Esophagus squamous epithelium (tissue), 4 donors: ENCODE results near the gene FHL2.

Experiments used
- POLR2A ChIP-seq, 4 donors: fragments of 450-650 bp; IDR thresholded peaks; one replicate each; pipeline ENCODE4 v1.6.1; 2017; ENCODE audit warnings: antibody characterized with exemption in 4 of 4, mild to moderate bottlenecking in 4 of 4, moderate library complexity in 3 of 4
- TF ChIP-seq, protein P1 (sequence below), 6 experiments: fragments of 450-650 bp in 4 of 6; fragments of 200-600 bp in 2 of 6; sonication (generic) in 2 of 6; IDR thresholded peaks; one replicate each; pipeline ENCODE4 v1.5.1; 2016 to 2019; ENCODE audit warnings: antibody characterized with exemption in 6 of 6, mild to moderate bottlenecking in 4 of 6, moderate library complexity in 4 of 6

DNA sequence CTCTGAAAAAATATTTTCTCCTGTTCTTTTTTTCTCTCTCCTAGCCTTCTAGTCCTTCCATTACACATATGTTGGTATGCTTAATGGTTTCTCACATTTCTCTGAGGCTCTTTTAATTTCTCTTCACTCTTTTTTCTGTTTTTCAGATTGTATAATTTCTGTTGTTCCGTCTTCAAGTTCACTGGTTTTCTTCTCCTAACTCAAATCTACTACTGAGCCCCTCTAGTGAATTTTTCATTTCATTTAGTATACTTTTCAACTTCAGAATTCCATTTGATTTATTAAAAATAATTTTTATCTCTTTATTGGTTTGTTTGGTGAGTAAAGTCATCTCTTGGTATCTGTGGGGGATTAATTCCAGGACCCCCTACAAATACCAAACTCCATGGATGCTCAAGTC is 41.7 kb downstream of the FHL2 start:
- TF ChIP-seq, protein P1, sequence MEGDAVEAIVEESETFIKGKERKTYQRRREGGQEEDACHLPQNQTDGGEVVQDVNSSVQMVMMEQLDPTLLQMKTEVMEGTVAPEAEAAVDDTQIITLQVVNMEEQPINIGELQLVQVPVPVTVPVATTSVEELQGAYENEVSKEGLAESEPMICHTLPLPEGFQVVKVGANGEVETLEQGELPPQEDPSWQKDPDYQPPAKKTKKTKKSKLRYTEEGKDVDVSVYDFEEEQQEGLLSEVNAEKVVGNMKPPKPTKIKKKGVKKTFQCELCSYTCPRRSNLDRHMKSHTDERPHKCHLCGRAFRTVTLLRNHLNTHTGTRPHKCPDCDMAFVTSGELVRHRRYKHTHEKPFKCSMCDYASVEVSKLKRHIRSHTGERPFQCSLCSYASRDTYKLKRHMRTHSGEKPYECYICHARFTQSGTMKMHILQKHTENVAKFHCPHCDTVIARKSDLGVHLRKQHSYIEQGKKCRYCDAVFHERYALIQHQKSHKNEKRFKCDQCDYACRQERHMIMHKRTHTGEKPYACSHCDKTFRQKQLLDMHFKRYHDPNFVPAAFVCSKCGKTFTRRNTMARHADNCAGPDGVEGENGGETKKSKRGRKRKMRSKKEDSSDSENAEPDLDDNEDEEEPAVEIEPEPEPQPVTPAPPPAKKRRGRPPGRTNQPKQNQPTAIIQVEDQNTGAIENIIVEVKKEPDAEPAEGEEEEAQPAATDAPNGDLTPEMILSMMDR (IDR thresholded peaks at IDR 0.05), result no peak
- TF ChIP-seq POLR2A (IDR thresholded peaks at IDR 0.05), result no peak
